ENCODE data around the gene F7. TPM values are rescaled to one million over a fixed set of nuclear protein-coding genes. Genes with fewer than 3 reads are reported as not detected.

Gene F7
- total and polyA plus RNA-seq, 2 donors: 0.14 to 0.24 TPM

DNA sequence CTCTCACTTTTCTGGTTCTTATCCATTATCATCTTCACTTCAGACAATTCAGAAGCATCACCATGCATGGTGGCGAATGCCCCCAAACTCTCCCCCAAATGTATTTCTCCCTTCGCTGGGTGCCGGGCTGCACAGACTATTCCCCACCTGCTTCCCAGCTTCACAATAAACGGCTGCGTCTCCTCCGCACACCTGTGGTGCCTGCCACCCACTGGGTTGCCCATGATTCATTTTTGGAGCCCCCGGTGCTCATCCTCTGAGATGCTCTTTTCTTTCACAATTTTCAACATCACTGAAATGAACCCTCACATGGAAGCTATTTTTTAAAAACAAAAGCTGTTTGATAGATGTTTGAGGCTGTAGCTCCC is 14.2 kb downstream of the F7 start:
- H3K4me3 ChIP-seq (ENCODE audit: low read length in 2 of 2): no peak overlapping the region
- H3K27ac ChIP-seq (ENCODE audit: low read depth in 1 of 2, low read length in 1 of 2): no peak overlapping the region
- no peaks in the 10 kb centered on the region for H3K4me1 ChIP-seq (ENCODE audit: control insufficient read depth in 2 of 2, insufficient read depth in 2 of 2, low read length in 2 of 2)
- no peaks in the 10 kb centered on the region for H3K36me3 ChIP-seq (ENCODE audit: control insufficient read depth in 2 of 2, insufficient read depth in 2 of 2, low read length in 1 of 2)
- H3K27me3 ChIP-seq (ENCODE audit: control insufficient read depth in 2 of 2, insufficient read depth in 1 of 2, low read length in 1 of 2): no peaks in the 10 kb centered on the region
- H3K9me3 ChIP-seq (ENCODE audit: control insufficient read depth in 2 of 2, insufficient read depth in 1 of 2, low read length in 1 of 2): peaks cover 0 to 3% of the 10 kb centered on the region in 2 donors
- whole genome bisulfite sequencing: 92% methylated on average over 7 of the region's 7 CpGs
- no peak for DNase-seq (ENCODE audit: low read depth in 6 of 9, low spot score in 9 of 9)

DNA sequence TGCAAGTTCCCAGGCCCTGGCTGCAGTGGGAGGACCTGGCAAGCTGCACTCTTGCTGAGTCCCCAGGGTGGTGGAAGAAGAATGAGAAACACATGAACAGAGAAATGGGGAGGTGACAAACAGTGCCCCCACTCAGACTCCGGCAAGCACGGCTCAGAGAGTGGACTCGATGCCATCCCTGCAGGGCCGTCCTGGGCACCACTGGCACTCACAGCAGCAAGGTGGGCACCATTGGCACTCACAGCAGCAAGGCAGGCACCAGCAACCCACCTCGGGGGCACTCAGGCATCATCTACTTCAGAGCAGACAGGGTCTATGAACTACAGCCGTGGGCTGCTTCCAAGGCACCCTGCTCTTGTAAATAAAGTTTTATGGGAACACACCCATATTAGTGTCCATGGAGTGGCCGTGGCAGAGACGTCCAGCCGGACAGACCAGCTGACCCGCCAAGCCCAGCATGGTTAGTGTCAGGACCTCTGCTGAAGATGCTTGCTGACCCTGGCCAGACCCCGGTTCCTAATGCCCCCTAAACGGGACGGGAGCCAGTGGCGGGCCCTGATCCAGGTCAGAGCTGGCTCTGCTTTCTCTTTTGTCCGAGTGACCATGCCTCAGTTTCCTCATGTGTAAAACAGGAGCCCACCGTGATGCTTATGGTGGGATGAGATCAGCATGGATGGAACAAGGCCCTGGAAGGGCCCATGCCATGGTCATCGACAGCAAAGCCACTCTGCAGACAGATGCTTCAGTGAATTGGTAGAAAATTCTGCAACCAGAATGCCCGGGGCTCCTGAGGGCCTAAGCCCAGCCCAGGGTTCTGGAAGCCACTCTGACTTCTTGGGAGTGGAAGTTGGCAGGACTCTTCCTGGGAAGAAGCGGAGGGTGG is 14.9 kb downstream of the F7 start:
- no peak overlapping the region for H3K4me3 ChIP-seq (ENCODE audit: low read length in 2 of 2)
- DNase-seq (ENCODE audit: low read depth in 6 of 9, low spot score in 9 of 9): no peak
- no peak overlapping the region for H3K27ac ChIP-seq (ENCODE audit: low read depth in 1 of 2, low read length in 1 of 2)
- no peaks in the 10 kb centered on the region for H3K4me1 ChIP-seq (ENCODE audit: control insufficient read depth in 2 of 2, insufficient read depth in 2 of 2, low read length in 2 of 2)
- peaks cover 0 to 3% of the 10 kb centered on the region in 2 donors for H3K9me3 ChIP-seq (ENCODE audit: control insufficient read depth in 2 of 2, insufficient read depth in 1 of 2, low read length in 1 of 2)
- H3K36me3 ChIP-seq (ENCODE audit: control insufficient read depth in 2 of 2, insufficient read depth in 2 of 2, low read length in 1 of 2): no peaks in the 10 kb centered on the region
- H3K27me3 ChIP-seq (ENCODE audit: control insufficient read depth in 2 of 2, insufficient read depth in 1 of 2, low read length in 1 of 2): no peaks in the 10 kb centered on the region
- WGBS: 93% methylated on average over 19 of the region's 19 CpGs

DNA sequence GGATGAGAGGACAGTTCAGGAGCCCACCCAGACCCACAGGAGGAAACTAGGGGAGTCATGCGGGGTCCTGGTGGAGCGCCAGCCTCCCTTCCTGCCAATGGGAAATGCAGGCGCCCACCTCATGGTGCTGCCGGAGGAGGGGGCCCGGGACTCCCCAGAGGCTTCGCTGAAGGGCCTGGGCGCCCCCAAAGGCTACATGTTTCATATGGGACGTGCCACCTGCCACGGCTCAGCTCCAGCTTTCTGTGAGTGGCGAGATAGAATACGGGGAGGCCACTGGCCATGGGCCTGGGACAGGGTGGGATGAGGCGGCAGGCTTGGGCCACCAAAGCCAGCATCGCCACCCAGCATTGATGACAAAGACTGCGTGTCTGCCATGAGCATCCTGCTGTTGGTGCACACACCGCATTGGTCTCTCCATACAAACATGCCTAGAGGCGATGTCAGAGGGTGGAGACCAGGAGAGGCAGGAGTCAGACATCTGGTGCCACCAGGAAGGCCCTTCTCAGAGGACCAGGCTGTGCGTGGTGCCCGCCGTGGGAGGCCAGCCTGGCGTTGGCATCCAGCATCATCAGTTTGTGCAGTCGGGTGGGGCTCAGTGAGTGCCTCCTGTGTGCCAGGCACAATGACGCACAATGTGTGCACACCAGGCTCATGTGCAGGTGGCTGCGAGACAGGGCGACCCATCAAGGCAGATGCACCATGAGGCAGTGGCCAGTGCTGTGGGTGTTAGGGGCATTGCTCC is 15.8 kb downstream of the F7 start:
- DNase-seq (ENCODE audit: low read depth in 6 of 9, low spot score in 9 of 9): no peak
- H3K27ac ChIP-seq (ENCODE audit: low read depth in 1 of 2, low read length in 1 of 2): no peak overlapping the region
- no peak overlapping the region for H3K4me3 ChIP-seq (ENCODE audit: low read length in 2 of 2)
- WGBS: 96% methylated on average over 24 of the region's 24 CpGs
- no peaks in the 10 kb centered on the region for H3K4me1 ChIP-seq (ENCODE audit: control insufficient read depth in 2 of 2, insufficient read depth in 2 of 2, low read length in 2 of 2)
- H3K9me3 ChIP-seq (ENCODE audit: control insufficient read depth in 2 of 2, insufficient read depth in 1 of 2, low read length in 1 of 2): peaks cover 0 to 3% of the 10 kb centered on the region in 2 donors
- peaks cover 0 to 4% of the 10 kb centered on the region in 2 donors for H3K27me3 ChIP-seq (ENCODE audit: control insufficient read depth in 2 of 2, insufficient read depth in 1 of 2, low read length in 1 of 2)
- no peaks in the 10 kb centered on the region for H3K36me3 ChIP-seq (ENCODE audit: control insufficient read depth in 2 of 2, insufficient read depth in 2 of 2, low read length in 1 of 2)

DNA sequence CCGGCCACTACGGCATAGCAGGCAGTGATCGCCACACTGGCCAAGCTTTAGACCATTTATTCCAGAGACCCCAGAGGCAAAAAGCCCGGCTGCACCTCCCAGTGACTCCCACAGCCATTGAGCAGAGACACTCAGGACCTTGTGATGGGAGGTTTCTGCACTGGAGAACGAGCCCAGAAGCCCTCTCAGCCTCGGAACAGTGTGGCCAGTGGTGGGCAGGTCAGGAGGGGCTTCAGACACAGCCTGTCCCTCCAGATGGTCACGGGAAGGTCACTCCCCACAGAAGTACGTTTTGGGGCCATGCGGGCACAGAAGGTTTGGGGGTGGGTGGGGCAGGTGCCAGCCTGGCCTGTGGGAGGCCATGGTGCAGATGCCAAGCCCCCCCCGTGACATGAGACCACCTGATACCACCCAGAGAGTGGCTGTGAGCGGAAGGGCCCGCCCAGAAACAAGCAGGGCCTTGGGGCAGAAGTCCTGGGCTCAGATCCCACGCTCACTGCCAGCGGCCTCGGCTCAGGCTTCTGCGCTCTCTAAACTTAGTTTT is 16.4 kb downstream of the F7 start:
- Histone ChIP-seq H3K4me3 (ENCODE audit: low read length in 2 of 2) (no peak overlapping the region), H3K27me3 (ENCODE audit: control insufficient read depth in 2 of 2, insufficient read depth in 1 of 2, low read length in 1 of 2) (peaks cover 0 to 7% of the 10 kb centered on the region in 2 donors), H3K4me1 (ENCODE audit: control insufficient read depth in 2 of 2, insufficient read depth in 2 of 2, low read length in 2 of 2) (no peaks in the 10 kb centered on the region), H3K36me3 (ENCODE audit: control insufficient read depth in 2 of 2, insufficient read depth in 2 of 2, low read length in 1 of 2) (no peaks in the 10 kb centered on the region), H3K9me3 (ENCODE audit: control insufficient read depth in 2 of 2, insufficient read depth in 1 of 2, low read length in 1 of 2) (peaks cover 0 to 3% of the 10 kb centered on the region in 2 donors), H3K27ac (ENCODE audit: low read depth in 1 of 2, low read length in 1 of 2) (peak overlapping the region in 1 of 2 donors; percentile 26)
- no peak for DNase-seq (ENCODE audit: low read depth in 6 of 9, low spot score in 9 of 9)
- 91% methylated on average over 16 of the region's 16 CpGs for WGBS

DNA sequence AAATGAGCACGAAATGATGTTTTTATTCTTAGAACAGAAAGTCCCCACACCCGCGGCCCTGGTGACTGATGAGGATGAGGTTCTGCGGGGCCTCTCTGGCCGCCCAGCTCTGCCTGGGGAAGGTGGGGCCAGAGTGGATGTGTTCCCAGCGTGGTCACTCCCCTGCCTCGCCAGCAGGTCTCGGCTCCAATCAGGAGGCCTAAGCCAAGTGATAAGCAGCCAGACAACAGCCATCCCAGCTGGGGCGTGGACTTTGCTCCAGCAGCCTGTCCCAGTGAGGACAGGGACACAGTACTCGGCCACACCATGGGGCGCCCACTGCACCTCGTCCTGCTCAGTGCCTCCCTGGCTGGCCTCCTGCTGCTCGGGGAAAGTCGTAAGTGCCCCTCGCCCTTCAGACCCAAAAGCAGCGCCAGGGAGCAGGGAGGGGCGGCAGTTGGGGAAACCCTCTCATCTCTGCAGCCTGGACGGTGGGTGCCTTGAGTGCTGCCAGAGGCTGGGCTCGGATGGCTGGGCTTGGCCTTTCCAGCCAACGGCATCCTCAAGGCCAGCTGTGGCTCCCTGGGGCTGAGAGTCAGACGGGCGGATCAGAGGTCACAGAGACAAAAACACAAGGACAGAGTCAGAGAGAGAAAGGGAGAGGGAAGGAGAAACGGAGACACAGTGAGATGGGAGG is 17.1 kb downstream of the F7 start, which contains the start of gene F10:
Gene F10, plus strand, starts transcription at position 250 of the 676 bp plus-strand sequence. Its CDS starts 57 bp downstream, at position 307.
- H3K27ac ChIP-seq (ENCODE audit: low read depth in 1 of 2, low read length in 1 of 2): peak within 1 kb of the TSS in 1 of 2 donors; percentile 26
- H3K4me1 ChIP-seq (ENCODE audit: control insufficient read depth in 2 of 2, insufficient read depth in 2 of 2, low read length in 2 of 2): no peaks in the 10 kb centered on the region
- H3K36me3 ChIP-seq (ENCODE audit: control insufficient read depth in 2 of 2, insufficient read depth in 2 of 2, low read length in 1 of 2): no peaks in the 10 kb centered on the region
- no peak for DNase-seq (ENCODE audit: low read depth in 6 of 9, low spot score in 9 of 9)
- 83% methylated on average over 23 of the region's 23 CpGs for WGBS
- peaks cover 0 to 9% of the 10 kb centered on the region in 2 donors for H3K27me3 ChIP-seq (ENCODE audit: control insufficient read depth in 2 of 2, insufficient read depth in 1 of 2, low read length in 1 of 2)
- peaks cover 0 to 3% of the 10 kb centered on the region in 2 donors for H3K9me3 ChIP-seq (ENCODE audit: control insufficient read depth in 2 of 2, insufficient read depth in 1 of 2, low read length in 1 of 2)
- no peak within 1 kb of the TSS for H3K4me3 ChIP-seq (ENCODE audit: low read length in 2 of 2)

DNA sequence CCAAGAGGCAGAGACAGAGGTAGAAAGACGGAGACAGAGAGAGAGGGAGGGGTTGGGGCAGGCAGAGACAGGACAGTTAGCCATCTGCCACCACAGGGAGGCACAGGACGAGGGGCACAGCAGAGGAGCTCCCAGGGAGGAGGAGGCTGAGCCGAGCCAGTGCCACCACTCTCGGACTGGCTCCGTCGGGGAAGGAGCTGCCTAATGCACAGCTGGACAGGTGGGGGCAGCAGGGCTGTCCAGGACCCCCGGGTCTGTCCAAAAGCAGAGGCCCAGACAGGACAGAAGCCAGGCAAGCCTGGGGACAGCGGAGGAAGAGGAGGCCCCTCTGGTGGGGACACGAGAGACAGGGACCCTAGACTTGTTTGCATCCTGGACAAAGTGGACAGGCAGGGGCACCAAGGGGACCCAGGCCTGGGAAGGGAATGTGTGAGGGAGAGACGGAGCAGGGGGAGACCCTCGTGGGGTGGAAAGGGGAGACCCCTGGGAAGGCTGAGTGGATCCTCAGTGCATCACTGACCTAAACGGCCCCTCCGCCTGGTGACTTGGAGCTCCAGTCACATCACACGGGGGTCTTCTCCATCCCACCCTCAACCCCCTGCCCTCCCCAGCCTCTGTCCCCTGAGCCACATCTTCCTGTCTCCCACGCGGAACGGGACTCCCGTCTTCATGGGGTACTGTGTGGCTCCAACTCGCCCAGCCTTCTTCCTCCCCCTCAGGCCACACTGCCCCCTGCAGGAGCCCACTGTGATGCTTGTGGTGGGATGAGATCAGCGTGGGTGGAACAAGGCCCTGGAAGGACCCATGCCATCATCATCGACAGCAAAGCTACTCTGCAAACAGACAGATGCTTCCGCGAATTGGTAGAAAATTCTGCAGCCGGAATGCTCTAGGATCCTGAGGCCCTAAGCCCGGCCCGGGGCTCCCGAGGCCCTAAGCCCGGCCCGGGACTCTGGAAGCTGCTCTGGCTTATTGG is 17.9 kb downstream of the F7 start:
- Histone ChIP-seq H3K4me3 (ENCODE audit: low read length in 2 of 2) (no peak overlapping the region), H3K27ac (ENCODE audit: low read depth in 1 of 2, low read length in 1 of 2) (no peak overlapping the region), H3K9me3 (ENCODE audit: control insufficient read depth in 2 of 2, insufficient read depth in 1 of 2, low read length in 1 of 2) (peaks cover 0 to 3% of the 10 kb centered on the region in 2 donors), H3K4me1 (ENCODE audit: control insufficient read depth in 2 of 2, insufficient read depth in 2 of 2, low read length in 2 of 2) (no peaks in the 10 kb centered on the region), H3K27me3 (ENCODE audit: control insufficient read depth in 2 of 2, insufficient read depth in 1 of 2, low read length in 1 of 2) (peaks cover 0 to 15% of the 10 kb centered on the region in 2 donors), H3K36me3 (ENCODE audit: control insufficient read depth in 2 of 2, insufficient read depth in 2 of 2, low read length in 1 of 2) (no peaks in the 10 kb centered on the region)
- no peak for DNase-seq (ENCODE audit: low read depth in 6 of 9, low spot score in 9 of 9)
- WGBS: 87% methylated on average over 29 of the region's 29 CpGs

DNA sequence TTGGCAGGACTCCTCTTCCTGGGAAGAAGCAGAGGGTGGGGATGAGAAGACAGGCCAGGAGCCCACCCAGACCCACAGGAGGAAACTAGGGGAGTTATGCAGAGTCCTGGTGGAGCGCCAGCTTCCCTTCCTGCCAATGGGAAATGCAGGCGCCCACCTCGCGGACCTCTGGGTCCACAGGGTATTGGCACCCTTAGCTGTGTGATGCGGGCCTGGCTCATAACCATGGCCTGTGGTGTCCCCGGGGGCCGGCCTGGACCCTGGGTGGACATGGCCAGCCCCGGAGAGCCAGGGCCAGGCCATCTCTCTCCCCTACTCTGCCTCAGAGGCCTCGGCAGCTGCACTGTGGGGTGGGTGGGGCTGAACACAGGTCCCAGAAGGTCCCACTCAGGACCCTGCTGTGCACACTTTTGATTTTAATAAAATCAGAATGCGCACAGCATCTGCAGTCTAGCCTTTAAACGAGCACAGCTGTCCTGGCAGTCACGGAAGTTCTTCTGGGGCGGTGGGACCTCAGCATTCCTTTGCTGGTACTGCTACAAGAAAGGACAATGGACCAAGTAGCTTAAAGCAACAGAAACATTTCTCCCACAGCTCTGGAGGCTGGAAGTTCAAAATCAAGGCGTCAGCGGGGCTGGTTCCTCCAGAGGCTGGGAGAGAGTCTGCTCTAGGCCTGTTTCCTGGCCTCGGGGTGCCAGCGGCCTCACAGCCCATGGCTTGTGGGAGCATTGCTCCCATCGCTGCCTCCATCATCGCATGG is 18.8 kb downstream of the F7 start:
- Histone ChIP-seq H3K27ac (ENCODE audit: low read depth in 1 of 2, low read length in 1 of 2) (no peak overlapping the region), H3K4me3 (ENCODE audit: low read length in 2 of 2) (no peak overlapping the region), H3K4me1 (ENCODE audit: control insufficient read depth in 2 of 2, insufficient read depth in 2 of 2, low read length in 2 of 2) (no peaks in the 10 kb centered on the region), H3K9me3 (ENCODE audit: control insufficient read depth in 2 of 2, insufficient read depth in 1 of 2, low read length in 1 of 2) (peaks cover 0 to 5% of the 10 kb centered on the region in 2 donors), H3K27me3 (ENCODE audit: control insufficient read depth in 2 of 2, insufficient read depth in 1 of 2, low read length in 1 of 2) (peaks cover 3 to 21% of the 10 kb centered on the region in 2 donors), H3K36me3 (ENCODE audit: control insufficient read depth in 2 of 2, insufficient read depth in 2 of 2, low read length in 1 of 2) (no peaks in the 10 kb centered on the region)
- WGBS: 94% methylated on average over 19 of the region's 19 CpGs
- no peak for DNase-seq (ENCODE audit: low read depth in 6 of 9, low spot score in 9 of 9)
